ENCODE measurements around the gene SLBP. TPM values are rescaled to one million over a fixed set of nuclear protein-coding genes. Genes with fewer than 3 reads are reported as not detected.

Gene SLBP
- total RNA-seq, 4 donors from 2014 or later = 17.0 to 25.6 (median 21.0) TPM

DNA sequence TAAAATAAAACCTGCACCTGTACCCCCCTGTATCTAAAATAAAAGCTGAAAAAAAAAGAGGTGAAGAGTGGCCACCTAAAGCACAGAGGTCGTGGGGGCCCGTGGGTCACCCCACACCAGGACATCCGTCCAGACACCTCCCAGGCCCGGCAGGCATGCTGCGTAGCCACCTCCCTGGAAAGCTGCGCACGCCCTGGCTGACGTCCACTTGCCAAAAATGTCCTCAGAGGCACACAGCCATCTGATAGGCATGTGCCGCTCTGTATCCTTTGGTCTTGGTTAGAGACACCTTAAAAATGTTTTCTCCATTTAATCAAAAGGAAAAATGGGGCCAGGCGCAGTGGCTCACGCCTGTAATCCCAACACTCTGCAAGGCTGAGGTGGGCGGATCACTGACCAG lies 45.7 kb downstream of the SLBP start:
- Histone ChIP-seq H3K27me3 (no peaks in the 10 kb centered on the region), H3K27ac (no peak overlapping the region)
- ATAC-seq = peak; percentile 30 to 65

DNA sequence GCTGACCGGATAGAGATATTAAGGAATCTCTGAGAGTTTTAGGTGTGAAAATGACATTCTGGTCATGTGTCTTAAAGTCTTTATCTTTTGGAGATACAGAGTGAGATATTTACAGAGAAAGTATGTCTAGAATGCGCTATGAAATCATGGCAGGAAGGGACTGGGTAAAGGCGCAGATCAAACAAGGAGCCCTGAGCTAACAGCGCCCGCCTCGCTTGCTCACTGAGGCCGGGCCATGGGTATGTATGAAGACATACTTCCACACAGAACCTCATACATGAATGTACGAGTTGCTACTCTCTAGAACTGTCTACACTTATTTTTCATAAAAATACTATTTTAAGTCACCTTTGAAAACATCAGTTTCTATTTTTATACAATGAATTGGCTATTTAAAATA lies 48.0 kb downstream of the SLBP start:
- in situ Hi-C loops (cut with MboI; ENCODE audit: low sequenced_read_pairs in 4 of 4) = no loop called here
- Histone ChIP-seq H3K4me3 (no peak overlapping the region), H3K27ac (no peak overlapping the region), H3K4me1 (no peaks in the 10 kb centered on the region), H3K9me3 (no peaks in the 10 kb centered on the region), H3K27me3 (no peaks in the 10 kb centered on the region), H3K36me3 (no peaks in the 10 kb centered on the region)
- TF ChIP-seq POLR2A (IDR thresholded peaks at IDR 0.05) = no peak
- TF ChIP-seq, protein P1, sequence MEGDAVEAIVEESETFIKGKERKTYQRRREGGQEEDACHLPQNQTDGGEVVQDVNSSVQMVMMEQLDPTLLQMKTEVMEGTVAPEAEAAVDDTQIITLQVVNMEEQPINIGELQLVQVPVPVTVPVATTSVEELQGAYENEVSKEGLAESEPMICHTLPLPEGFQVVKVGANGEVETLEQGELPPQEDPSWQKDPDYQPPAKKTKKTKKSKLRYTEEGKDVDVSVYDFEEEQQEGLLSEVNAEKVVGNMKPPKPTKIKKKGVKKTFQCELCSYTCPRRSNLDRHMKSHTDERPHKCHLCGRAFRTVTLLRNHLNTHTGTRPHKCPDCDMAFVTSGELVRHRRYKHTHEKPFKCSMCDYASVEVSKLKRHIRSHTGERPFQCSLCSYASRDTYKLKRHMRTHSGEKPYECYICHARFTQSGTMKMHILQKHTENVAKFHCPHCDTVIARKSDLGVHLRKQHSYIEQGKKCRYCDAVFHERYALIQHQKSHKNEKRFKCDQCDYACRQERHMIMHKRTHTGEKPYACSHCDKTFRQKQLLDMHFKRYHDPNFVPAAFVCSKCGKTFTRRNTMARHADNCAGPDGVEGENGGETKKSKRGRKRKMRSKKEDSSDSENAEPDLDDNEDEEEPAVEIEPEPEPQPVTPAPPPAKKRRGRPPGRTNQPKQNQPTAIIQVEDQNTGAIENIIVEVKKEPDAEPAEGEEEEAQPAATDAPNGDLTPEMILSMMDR (IDR thresholded peaks at IDR 0.05 in 4 of 5, conservative IDR thresholded peaks at IDR 0.05 in 1 of 5) = no peak
- DNase-seq (no peak), ATAC-seq (no peak)
- intact Hi-C loops (cut with DNase I; ENCODE audit: low total_unique reads) = no loop called here

More for the DNA sequence above, 45.7 kb downstream of the SLBP start:
- peak in 1 of 2 donors; percentile 31 for DNase-seq
- TF ChIP-seq POLR2A (IDR thresholded peaks at IDR 0.05) = no peak
- TF ChIP-seq, protein P1 (IDR thresholded peaks at IDR 0.05 in 4 of 5, conservative IDR thresholded peaks at IDR 0.05 in 1 of 5) = no peak
- H3K4me3 ChIP-seq = no peak overlapping the region
- H3K36me3 ChIP-seq = no peaks in the 10 kb centered on the region
- no peaks in the 10 kb centered on the region for H3K4me1 ChIP-seq
- intact Hi-C loops (cut with DNase I; ENCODE audit: low total_unique reads) (no loop called here), in situ Hi-C loops (cut with MboI; ENCODE audit: low sequenced_read_pairs in 4 of 4) (no loop called here)
- H3K9me3 ChIP-seq = no peaks in the 10 kb centered on the region

DNA sequence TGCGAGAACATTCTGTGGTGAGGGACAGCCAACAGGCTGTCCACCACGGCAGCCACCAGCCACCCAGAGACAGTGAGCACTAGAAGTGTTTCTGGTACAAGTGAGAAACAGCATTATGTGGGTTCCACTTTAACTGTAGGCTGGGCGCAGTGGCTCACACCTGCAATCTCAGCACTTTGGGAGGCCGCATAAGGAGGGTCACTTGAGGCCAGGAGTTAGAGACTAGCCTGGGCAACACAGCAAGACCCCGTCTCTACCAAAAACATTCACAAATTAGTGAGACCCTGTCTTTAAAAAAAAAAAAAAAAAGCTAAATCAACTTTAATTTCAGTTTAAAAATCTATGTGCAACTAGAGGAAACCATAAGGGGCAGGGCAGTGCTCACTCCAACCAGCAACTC lies 48.6 kb downstream of the SLBP start:
- intact Hi-C loops (cut with DNase I; ENCODE audit: low total_unique reads) (no loop called here), in situ Hi-C loops (cut with MboI; ENCODE audit: low sequenced_read_pairs in 4 of 4) (no loop called here)
- TF ChIP-seq, protein P1 (IDR thresholded peaks at IDR 0.05 in 4 of 5, conservative IDR thresholded peaks at IDR 0.05 in 1 of 5) = no peak
- no peak for TF ChIP-seq POLR2A (IDR thresholded peaks at IDR 0.05)
- no peaks in the 10 kb centered on the region for H3K27me3 ChIP-seq
- no peak for ATAC-seq
- no peaks in the 10 kb centered on the region for H3K4me1 ChIP-seq
- H3K9me3 ChIP-seq = no peaks in the 10 kb centered on the region
- H3K4me3 ChIP-seq = no peak overlapping the region
- no peak overlapping the region for H3K27ac ChIP-seq
- H3K36me3 ChIP-seq = no peaks in the 10 kb centered on the region
- no peak for DNase-seq

DNA sequence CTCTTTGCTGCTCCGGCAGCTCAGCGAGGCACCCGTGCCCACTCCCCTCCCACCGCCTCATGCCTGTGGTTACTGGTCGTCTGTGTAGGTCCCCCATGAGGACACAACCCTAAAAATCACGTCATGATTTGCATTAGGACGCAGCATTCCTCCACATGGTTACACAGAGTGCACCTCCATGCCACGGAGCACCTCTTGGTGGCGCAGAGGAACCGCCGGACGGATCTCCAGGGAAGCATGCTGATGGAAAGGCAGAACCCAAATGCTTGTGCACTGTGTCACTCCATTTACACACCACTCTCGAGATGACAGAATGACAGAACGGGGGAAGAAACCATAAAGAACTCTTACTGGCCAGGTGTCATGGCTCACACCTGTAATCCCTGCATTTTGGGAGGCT lies 50.4 kb downstream of the SLBP start:
- Histone ChIP-seq H3K4me3 (no peak overlapping the region), H3K27me3 (no peaks in the 10 kb centered on the region), H3K36me3 (no peaks in the 10 kb centered on the region), H3K4me1 (no peaks in the 10 kb centered on the region), H3K27ac (no peak overlapping the region), H3K9me3 (no peaks in the 10 kb centered on the region)
- intact Hi-C loops (cut with DNase I; ENCODE audit: low total_unique reads) (no loop called here), in situ Hi-C loops (cut with MboI; ENCODE audit: low sequenced_read_pairs in 4 of 4) (no loop called here)
- ATAC-seq (no peak), DNase-seq (no peak)
- TF ChIP-seq, protein P1 (IDR thresholded peaks at IDR 0.05 in 4 of 5, conservative IDR thresholded peaks at IDR 0.05 in 1 of 5) = no peak
- no peak for TF ChIP-seq POLR2A (IDR thresholded peaks at IDR 0.05)
